ENCODE data around the gene AURKB.
"Not testable (repeated sequence)": the region's sequence is repeated elsewhere in the genome, so short reads cannot be mapped to it uniquely, and the experiment has no call there.

Gene AURKB

GRCh38 chr17:8209907-8210760, at the start of gene AURKB:
AURKB (minus strand) TSS chr17:8210575; CDS start chr17:8210224, 351 bp downstream.
- DNase-seq, result peak; percentile 94

- DNase-seq, result no peak
These were observed 47.4 kb upstream of the AURKB start for GRCh38 chr17:8257801-8258200.

- no peak for DNase-seq
These were observed 46.3 kb upstream of the AURKB start for GRCh38 chr17:8256691-8257090.

- no peak for DNase-seq
These were observed 45.9 kb upstream of the AURKB start for GRCh38 chr17:8256291-8256690.

GRCh38 chr17:8255499-8255898, 45.1 kb upstream of the AURKB start:
- no peak for DNase-seq

GRCh38 chr17:8254881-8255280, 44.5 kb upstream of the AURKB start:
- DNase-seq, result no peak

- DNase-seq, result no peak
These were observed 43.4 kb upstream of the AURKB start for GRCh38 chr17:8253801-8254200.

GRCh38 chr17:8251411-8251810, 41.0 kb upstream of the AURKB start:
- DNase-seq, result not testable (repeated sequence)

GRCh38 chr17:8249621-8250500, 39.5 kb upstream of the AURKB start:
- DNase-seq, result no peak

GRCh38 chr17:8248751-8249607, 38.6 kb upstream of the AURKB start, which contains the start of gene PFAS:
PFAS (plus strand) TSS chr17:8249289; CDS start chr17:8253938, 4,649 bp downstream.
- peak; percentile 89 for DNase-seq

GRCh38 chr17:8244768-8245167, 34.4 kb upstream of the AURKB start:
- no peak for DNase-seq

GRCh38 chr17:8243827-8244226, 33.5 kb upstream of the AURKB start:
- no peak for DNase-seq

- no peak for DNase-seq
These were observed 27.5 kb upstream of the AURKB start for GRCh38 chr17:8237886-8238285.

GRCh38 chr17:8237175-8237574, 26.8 kb upstream of the AURKB start:
- no peak for DNase-seq

- no peak for DNase-seq
These were observed 25.3 kb upstream of the AURKB start for GRCh38 chr17:8235676-8236075.

- no peak for DNase-seq
These were observed 24.2 kb upstream of the AURKB start for GRCh38 chr17:8234361-8235270.

- no peak for DNase-seq
These were observed 21.3 kb upstream of the AURKB start for GRCh38 chr17:8231701-8232100.

GRCh38 chr17:8227238-8227581, 16.8 kb upstream of the AURKB start:
- no peak for DNase-seq

GRCh38 chr17:8226536-8227237, 16.3 kb upstream of the AURKB start:
- no peak for DNase-seq

GRCh38 chr17:8225813-8226535, 15.6 kb upstream of the AURKB start:
- no peak for DNase-seq
